H1 (cell line): ENCODE results near the gene IQCM. TPM values are rescaled to one million over a fixed set of nuclear protein-coding genes. Genes with fewer than 3 reads are reported as not detected.

Experiments used
- CEBPB ChIP-seq: IDR thresholded peaks from 2 replicates; pipeline ENCODE4 v1.6.1; 2012; ENCODE audit warnings: low read depth, low read length
- HDAC2 ChIP-seq, 2 experiments: fragments of 300-600 bp in 1 of 2; sonication (generic) in 1 of 2; IDR thresholded peaks; 2 replicates each; pipeline ENCODE4 v1.6.1; 2011 to 2012; ENCODE audit warnings: low read depth in 2 of 2, low read length in 2 of 2, mild to moderate bottlenecking in 2 of 2, moderate library complexity in 2 of 2, borderline replicate concordance in 1 of 2, inconsistent platforms in 1 of 2
- POU5F1 ChIP-seq: IDR thresholded peaks from 2 replicates; pipeline ENCODE4 v1.6.1; 2011; ENCODE audit warnings: low read depth, mild to moderate bottlenecking, low read length, moderate library complexity
- polyA plus RNA-seq, 7 experiments: library from polyadenylated mRNA; depleted of rRNA in 3 of 7; stranded (reverse) in 5 of 7; unstranded in 2 of 7; fragments of >200 nt in 5 of 7; fragments of 200-250 nt in 2 of 7; gene quantifications; 1 replicate in 5 of 7; 2 replicates in 1 of 7; 4 replicates in 1 of 7; pipeline versions ENCODE4 v1.2.1 to v1.2.3, GENCODE V29; 2011 to 2013; ENCODE audit warnings: missing spikeins in 2 of 7, mixed read lengths in 2 of 7
- total RNA-seq: library from RNA; stranded (reverse); fragmentation: NEBNext Ultra II Directional; extraction: Animal tissue kit (Norgen Biotek cat#: 25700); gene quantifications from 2 replicates; pipeline ENCODE4 v1.2.1, GENCODE V29; 2021
- TF ChIP-seq, protein P1 (sequence below): fragments of 300-600 bp; sonication (generic); IDR thresholded peaks from 2 replicates; pipeline ENCODE4 v1.7.1; 2012; ENCODE audit warnings: low read length, moderate library complexity, mild to moderate bottlenecking, inconsistent platforms; ENCODE audit not compliant: insufficient replicate concordance
- TF ChIP-seq, protein P2 (sequence below): IDR thresholded peaks from 2 replicates; pipeline ENCODE4 v1.6.1; 2011; ENCODE audit warnings: low read length, improper control_type of control experiment

The IQCM gene
- total and polyA plus RNA-seq, 2 of the 8 experiments (the other 6 are each of a cell fraction or from before 2014, with no cell fraction given) = not detected

DNA sequence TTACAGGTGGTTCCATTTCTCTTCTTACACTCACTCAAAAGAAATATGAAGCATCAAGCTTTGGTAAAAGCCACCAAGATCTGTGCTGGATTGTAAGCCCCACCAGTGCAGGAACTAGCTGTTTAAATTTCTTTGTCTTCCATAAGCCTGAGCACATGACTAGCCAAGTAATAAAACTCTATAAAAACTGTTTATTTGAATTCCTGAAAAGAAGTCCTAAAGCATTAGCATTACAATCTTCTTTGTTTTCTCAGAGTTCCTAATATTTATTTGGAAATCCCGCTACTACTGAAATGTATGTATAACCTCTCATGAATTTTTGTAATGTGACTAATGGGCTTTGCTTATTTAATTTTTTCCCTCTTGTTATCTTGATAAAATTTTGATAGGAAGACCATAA, 65.9 kb downstream of the IQCM start (continued):
- TF ChIP-seq, protein P1, sequence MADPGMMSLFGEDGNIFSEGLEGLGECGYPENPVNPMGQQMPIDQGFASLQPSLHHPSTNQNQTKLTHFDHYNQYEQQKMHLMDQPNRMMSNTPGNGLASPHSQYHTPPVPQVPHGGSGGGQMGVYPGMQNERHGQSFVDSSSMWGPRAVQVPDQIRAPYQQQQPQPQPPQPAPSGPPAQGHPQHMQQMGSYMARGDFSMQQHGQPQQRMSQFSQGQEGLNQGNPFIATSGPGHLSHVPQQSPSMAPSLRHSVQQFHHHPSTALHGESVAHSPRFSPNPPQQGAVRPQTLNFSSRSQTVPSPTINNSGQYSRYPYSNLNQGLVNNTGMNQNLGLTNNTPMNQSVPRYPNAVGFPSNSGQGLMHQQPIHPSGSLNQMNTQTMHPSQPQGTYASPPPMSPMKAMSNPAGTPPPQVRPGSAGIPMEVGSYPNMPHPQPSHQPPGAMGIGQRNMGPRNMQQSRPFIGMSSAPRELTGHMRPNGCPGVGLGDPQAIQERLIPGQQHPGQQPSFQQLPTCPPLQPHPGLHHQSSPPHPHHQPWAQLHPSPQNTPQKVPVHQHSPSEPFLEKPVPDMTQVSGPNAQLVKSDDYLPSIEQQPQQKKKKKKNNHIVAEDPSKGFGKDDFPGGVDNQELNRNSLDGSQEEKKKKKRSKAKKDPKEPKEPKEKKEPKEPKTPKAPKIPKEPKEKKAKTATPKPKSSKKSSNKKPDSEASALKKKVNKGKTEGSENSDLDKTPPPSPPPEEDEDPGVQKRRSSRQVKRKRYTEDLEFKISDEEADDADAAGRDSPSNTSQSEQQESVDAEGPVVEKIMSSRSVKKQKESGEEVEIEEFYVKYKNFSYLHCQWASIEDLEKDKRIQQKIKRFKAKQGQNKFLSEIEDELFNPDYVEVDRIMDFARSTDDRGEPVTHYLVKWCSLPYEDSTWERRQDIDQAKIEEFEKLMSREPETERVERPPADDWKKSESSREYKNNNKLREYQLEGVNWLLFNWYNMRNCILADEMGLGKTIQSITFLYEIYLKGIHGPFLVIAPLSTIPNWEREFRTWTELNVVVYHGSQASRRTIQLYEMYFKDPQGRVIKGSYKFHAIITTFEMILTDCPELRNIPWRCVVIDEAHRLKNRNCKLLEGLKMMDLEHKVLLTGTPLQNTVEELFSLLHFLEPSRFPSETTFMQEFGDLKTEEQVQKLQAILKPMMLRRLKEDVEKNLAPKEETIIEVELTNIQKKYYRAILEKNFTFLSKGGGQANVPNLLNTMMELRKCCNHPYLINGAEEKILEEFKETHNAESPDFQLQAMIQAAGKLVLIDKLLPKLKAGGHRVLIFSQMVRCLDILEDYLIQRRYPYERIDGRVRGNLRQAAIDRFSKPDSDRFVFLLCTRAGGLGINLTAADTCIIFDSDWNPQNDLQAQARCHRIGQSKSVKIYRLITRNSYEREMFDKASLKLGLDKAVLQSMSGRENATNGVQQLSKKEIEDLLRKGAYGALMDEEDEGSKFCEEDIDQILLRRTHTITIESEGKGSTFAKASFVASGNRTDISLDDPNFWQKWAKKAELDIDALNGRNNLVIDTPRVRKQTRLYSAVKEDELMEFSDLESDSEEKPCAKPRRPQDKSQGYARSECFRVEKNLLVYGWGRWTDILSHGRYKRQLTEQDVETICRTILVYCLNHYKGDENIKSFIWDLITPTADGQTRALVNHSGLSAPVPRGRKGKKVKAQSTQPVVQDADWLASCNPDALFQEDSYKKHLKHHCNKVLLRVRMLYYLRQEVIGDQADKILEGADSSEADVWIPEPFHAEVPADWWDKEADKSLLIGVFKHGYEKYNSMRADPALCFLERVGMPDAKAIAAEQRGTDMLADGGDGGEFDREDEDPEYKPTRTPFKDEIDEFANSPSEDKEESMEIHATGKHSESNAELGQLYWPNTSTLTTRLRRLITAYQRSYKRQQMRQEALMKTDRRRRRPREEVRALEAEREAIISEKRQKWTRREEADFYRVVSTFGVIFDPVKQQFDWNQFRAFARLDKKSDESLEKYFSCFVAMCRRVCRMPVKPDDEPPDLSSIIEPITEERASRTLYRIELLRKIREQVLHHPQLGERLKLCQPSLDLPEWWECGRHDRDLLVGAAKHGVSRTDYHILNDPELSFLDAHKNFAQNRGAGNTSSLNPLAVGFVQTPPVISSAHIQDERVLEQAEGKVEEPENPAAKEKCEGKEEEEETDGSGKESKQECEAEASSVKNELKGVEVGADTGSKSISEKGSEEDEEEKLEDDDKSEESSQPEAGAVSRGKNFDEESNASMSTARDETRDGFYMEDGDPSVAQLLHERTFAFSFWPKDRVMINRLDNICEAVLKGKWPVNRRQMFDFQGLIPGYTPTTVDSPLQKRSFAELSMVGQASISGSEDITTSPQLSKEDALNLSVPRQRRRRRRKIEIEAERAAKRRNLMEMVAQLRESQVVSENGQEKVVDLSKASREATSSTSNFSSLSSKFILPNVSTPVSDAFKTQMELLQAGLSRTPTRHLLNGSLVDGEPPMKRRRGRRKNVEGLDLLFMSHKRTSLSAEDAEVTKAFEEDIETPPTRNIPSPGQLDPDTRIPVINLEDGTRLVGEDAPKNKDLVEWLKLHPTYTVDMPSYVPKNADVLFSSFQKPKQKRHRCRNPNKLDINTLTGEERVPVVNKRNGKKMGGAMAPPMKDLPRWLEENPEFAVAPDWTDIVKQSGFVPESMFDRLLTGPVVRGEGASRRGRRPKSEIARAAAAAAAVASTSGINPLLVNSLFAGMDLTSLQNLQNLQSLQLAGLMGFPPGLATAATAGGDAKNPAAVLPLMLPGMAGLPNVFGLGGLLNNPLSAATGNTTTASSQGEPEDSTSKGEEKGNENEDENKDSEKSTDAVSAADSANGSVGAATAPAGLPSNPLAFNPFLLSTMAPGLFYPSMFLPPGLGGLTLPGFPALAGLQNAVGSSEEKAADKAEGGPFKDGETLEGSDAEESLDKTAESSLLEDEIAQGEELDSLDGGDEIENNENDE = no peak
- TF ChIP-seq HDAC2 (IDR thresholded peaks at IDR 0.05; ENCODE audit: borderline replicate concordance in 1 of 2, low read depth in 2 of 2, low read length in 2 of 2) (no peak), CEBPB (no peak), POU5F1 (no peak)
- TF ChIP-seq, protein P2, sequence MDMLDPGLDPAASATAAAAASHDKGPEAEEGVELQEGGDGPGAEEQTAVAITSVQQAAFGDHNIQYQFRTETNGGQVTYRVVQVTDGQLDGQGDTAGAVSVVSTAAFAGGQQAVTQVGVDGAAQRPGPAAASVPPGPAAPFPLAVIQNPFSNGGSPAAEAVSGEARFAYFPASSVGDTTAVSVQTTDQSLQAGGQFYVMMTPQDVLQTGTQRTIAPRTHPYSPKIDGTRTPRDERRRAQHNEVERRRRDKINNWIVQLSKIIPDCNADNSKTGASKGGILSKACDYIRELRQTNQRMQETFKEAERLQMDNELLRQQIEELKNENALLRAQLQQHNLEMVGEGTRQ = no peak
